GM19023 (cell line): ENCODE results near the gene CLEC2D.
"Not testable (repeated sequence)": the region's sequence is repeated elsewhere in the genome, so short reads cannot be mapped to it uniquely, and the experiment has no call there.

Source experiments
- ATAC-seq: cut with Tn5 transposase; IDR thresholded peaks from one replicate; pipeline ENCODE4 v1.9.1; 2021; ENCODE audit warnings: mild to moderate bottlenecking, moderate library complexity; ENCODE audit not compliant: unreplicated experiment

Gene CLEC2D

DNA sequence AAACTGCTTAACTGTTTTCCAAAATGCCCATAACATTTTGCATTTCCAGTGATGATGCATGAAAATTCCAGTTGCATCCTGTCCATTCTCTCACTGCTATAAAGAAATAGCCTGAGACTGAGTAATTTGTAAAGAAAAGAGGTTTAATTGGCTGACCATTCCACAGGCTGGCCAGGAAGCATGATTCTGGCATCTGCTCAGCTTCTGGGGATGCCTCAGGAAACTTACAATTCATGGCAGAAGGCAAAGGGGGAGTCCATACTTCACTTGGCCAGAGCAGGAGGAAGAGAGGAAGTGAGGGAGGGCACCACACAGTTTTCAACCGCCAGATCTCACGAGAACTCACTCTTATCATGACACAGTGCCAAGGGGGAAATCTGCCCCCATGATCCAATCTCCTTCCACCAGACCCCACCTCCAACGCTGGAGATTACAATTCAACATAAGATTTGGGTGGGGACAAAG lies 18.2 kb upstream of the CLEC2D start:
- no peak for ATAC-seq

GRCh38 chr12:9660046-9660445 lies 9.5 kb upstream of the CLEC2D start:
- ATAC-seq, result no peak

DNA sequence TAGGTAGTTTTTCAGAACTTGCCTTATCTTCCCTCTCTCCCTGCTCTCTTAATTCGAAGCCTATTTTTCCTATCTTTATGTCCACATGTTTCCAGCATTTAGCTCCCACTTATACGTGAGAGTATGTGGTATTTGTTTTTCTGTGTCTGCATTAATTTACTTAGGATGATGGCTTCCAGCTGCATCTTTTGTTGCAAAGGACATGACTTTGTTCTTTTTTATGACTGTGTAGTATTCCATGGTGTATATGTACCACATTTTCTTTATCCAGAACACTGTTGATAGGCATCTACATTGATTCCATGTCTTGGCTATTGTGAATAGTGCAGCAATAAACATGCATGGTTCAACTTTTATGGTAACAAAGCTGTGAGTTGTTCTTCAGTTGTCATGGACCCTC lies 7.8 kb upstream of the CLEC2D start:
- ATAC-seq, result no peak

DNA sequence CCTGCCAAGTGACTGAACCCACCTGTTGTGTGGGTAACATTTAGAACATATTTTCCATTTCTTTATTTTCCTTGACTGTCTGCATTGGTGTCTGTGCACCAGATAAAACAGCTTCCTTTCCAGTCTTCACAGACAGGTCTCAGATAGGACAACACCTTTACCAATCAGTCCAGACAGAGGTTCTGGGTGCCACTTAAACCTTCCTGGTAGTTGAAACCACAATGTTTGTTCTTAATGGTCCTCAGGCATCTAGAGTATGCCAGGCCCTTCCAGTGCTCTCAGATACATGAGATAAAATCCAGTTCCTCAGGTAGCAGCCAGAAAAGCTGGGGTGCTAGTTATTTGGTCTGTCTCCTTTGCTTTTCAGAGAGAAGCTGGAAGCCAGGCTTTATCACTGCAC lies 7.0 kb upstream of the CLEC2D start:
- ATAC-seq, result no peak

GRCh38 chr12:9667403-9668160 lies 1.9 kb upstream of the CLEC2D start:
- ATAC-seq, result peak; percentile 51

- ATAC-seq, result no peak
Observed at GRCh38 chr12:9668161-9669018, 1.1 kb upstream of the CLEC2D start.

DNA sequence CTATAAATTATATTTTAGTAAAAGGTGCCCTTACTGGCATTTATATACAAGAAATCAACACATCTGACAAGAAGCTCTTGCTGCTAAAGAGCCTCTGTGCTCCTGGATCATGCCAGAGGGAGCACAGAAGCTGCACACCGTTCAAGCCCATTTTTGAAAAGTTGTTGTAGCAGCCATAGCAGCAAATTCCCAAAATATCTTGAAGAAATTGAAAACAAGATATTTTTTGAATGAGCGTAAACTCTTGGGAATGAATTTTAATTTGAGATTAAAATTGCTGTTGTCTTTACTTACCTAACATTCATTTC lies 540 bp upstream of the CLEC2D start:
- ATAC-seq, result no peak

DNA sequence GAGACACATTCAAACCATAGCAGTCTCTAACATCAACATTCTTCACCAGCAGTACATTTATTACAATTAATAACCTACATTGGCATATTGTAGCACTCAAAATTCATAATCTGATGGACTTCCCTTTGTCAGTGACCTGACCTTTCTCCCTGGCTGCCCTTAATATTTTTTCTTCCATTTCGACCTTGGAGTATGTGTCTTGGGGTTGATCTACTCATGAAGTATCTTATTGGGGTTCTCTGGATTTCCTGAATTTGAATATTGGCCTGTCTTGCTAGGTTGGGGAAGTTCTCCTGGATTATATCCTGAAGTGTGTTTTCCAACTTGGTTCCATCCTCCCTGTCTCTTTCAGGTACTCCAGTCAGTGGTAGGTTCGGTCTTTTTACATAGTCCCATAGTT lies 2.8 kb downstream of the CLEC2D start:
- not testable (repeated sequence) for ATAC-seq

DNA sequence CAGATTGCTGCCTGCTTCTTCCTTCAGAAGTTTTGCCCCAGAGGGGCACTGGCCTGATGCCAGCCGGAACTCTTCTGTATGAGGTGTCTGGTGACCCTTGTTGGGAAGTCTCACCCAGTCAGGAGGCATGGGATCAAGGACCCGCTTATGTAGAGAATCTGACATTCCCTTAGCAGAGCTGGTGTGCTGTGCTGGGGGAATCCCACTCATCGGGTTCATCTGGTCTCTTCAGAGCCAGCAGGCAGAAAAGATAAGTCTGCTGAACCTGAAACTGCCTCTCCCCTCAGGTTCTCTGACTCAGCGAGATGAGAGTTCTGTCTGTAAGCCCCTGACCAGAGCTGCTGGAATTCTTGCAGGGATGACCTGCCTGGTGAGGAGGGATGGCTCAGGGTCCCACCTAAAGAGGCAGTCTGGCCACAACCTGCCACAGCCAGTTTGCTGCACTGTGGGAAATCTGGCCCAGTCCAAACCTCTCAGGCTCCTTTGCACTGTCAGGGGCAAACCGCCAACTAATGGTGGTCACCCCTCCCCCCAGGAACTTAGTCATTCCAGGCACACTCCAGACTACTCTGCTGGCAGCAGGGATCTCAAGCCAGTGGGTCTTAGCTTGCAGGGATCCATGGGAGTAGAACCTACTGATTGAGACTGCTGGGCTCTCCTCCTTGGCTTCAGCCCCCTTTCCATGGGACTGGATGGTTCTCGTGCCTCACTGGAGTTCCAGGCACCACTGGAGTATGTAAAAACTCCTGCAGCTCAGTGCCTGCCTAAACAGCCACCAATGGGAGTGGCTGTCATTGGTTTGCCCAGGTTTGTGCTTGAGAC lies 4.1 kb downstream of the CLEC2D start:
- ATAC-seq, result peak; percentile 44

- peak; percentile 32 for ATAC-seq
Observed at GRCh38 chr12:9674226-9674590, 4.7 kb downstream of the CLEC2D start.

DNA sequence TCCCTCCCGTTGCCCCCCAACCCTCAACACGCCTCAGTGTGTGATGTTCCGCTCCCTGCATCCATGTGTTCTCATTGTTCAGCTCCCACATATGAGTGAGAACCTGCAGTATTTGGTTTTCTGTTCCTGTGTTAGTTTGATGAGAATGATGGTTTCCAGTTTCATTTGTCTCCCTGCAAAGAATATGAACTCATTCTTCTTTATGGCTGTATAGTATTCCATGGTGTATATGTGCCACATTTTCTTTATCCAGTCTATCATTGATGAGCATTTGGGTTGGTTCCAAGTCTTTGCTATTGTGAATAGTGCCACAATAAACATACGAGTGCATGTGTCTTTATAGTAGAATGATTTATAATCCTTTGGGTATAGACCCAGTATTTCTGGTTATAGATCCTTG lies 13.0 kb downstream of the CLEC2D start:
- ATAC-seq, result not testable (repeated sequence)

- not testable (repeated sequence) for ATAC-seq
Observed at GRCh38 chr12:9682949-9683348, 13.4 kb downstream of the CLEC2D start.

GRCh38 chr12:9685366-9685765 lies 15.9 kb downstream of the CLEC2D start:
- not testable (repeated sequence) for ATAC-seq

DNA sequence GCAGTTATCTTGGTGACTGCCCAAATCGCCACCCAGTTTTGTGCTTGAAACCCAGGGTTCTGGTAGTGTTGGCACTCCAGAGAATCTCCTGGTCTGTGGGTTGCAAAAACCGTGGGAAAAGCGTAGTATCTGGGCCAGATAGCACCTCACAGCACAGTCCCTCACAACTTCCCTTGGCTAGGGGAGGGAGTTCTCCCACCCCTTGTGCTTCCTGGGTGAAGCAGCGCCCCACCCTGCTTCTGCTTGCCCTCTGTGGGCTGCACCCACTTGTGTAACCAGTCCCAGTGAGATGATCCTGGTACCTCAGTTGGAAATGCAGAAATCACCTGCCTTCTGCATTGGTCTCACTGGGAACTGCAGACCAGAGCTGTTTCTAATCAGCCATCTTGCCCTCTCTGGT lies 16.4 kb downstream of the CLEC2D start:
- ATAC-seq, result no peak

GRCh38 chr12:9687228-9687627 lies 17.7 kb downstream of the CLEC2D start:
- no peak for ATAC-seq

GRCh38 chr12:9692909-9693308 lies 23.4 kb downstream of the CLEC2D start:
- no peak for ATAC-seq

DNA sequence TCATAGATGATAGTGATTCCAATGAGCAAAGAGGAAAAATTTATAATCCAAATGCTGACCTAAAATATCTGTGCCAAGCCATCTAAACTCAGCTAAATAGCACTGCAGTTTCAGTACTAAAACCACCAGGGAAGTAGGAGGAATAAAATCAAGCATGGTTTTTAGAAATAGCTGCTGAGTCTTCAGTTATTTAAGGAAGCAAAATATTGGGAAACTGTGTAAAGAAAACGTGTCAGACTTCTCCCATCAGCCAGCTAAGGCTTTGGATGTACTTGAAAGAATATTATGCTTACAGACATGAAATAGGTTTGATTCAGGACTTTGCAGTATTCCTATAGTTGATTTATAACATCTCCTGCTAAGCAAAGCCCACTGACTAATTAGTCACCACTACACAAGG lies 24.7 kb downstream of the CLEC2D start:
- ATAC-seq, result no peak

DNA sequence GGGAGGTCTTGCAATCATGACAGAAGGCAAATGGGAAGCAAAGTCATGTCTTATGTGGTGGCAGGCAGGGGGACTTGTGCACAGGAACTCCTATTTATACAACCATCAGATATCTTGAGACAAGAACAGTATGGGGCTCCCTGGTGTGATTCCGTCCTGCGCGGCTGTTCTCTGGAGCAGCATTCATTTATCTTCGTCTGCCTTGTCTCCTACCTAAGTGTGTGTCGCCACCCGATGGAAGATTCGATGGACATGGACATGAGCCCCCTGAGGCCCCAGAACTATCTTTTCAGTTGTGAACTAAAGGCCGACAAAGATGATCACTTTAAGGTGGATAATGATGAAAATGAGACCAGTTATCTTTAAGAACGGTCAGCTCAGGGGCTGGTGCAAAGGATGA lies 25.6 kb downstream of the CLEC2D start:
- not testable (repeated sequence) for ATAC-seq

- ATAC-seq, result not testable (repeated sequence)
Observed at GRCh38 chr12:9695661-9696060, 26.1 kb downstream of the CLEC2D start.

- ATAC-seq, result no peak
Observed at GRCh38 chr12:9697619-9698018, 28.1 kb downstream of the CLEC2D start.

DNA sequence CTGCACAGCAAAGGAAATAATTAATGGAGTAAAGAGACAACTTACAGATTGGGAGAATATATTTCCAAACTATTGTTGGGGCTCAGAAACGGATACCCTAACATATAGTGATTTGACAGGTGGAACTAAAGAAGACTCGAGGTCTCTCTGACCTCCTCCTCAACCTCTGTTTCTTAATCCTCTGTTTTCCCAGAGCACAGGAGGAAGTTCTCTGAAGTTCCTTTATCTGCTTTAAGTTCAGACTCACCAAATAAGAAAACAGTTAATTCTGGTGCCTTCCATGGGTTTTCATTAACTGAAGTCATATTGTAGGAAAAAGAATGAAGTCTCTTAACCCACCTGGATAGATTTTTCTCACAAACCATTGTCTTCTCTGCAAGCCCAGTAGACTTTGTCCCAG lies 29.2 kb downstream of the CLEC2D start:
- no peak for ATAC-seq
